Dermis lymphatic vessel endothelial cell (primary cell): ENCODE results near the gene SLC26A2. TPM values are rescaled to one million over a fixed set of nuclear protein-coding genes. Genes with fewer than 3 reads are reported as not detected.

ENCODE experiments used
- total RNA-seq: library from RNA; depleted of rRNA; stranded (reverse); fragments of >200 nt; gene quantifications from 2 replicates; pipeline ENCODE4 v1.2.1, GENCODE V29; 2014

The SLC26A2 gene
- 21.1 and 21.6 TPM in 2 replicates for total RNA-seq

GRCh38 chr5:149960272-149961185 lies at the start of gene SLC26A2:
TSS of gene SLC26A2 (plus strand) at chr5:149960758. CDS start at chr5:149977653, 16,895 bp downstream.

DNA sequence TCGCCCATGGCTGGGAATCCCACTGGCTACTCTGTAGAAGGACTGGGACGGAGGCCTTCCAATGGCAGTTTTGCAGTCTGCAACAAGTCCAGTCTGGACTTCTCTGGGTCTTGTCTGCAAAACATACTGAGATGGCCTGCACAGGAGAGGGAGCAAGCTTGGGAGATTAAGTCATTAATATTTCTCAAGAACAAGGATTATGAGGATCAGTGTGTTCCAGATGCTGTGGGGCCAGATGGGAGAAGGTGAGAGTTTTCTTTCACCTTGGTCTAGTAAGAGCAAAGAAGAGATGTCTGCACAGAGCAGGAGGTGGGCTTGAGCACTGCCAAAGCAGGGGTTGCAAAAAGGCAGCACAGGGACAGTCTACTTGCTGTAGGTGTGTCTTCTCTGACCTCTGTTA lies 15.9 kb upstream of the SLC26A2 start, which contains the start of gene PDE6A:
Gene PDE6A (minus strand): TSS at position 128 of the 400 bp plus-strand sequence. CDS start 120 bp downstream, at position 8.

DNA sequence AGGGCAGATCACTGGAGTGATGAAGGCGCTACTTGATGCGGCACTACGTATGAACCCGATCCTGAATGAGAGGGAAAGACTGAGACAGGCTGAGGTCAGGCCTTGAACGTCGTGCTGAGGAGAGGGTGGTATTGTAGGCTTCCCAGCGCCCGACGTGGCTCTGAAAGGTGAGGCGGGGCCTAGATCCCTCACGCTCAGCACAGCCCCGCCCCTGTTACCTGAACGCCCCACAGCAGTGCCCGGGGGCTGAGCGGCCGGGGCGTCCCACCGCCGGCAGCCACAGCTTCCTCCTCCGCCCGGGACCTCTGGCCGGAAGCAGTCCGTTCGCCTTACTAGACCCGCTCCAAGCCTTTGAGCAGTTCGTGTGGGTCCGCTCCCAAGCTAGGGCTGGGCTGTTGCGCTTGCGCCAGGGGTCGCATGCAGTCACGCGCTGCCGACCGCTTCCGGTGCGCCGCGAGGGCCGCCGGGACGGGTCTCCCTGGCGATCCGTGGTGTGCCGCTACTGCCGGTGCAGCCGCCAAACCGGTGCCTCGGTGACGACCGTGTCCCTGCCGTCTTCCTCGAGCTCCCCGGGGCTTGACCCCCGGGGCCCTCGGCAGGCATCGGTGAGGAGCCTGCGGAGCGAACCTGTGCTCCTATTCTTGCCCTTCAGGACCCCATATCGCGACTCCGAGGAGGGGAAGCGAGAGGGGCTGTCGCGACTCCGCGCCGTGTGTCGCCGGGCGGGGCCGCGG lies 39.9 kb downstream of the SLC26A2 start, which contains the start of the genes HMGXB3 and TIGD6:
Gene HMGXB3 (plus strand): TSS at position 484 of the 734 bp plus-strand sequence. CDS start 4,114 bp downstream, outside the sequence.
Gene TIGD6 (minus strand): TSS at position 399 of the 734 bp plus-strand sequence. CDS start 4,306 bp downstream, outside the sequence.

Other genes with a start within 250 kb of the SLC26A2 start
- gene PPARGC1B, start 230.4 kb upstream of the SLC26A2 start, total RNA-seq, result 2.9 TPM in 2 replicates
- gene PDE6A, start 16.0 kb upstream of the SLC26A2 start, total RNA-seq, result 0.11 TPM in 1 of 2 replicates, not detected in the other
- 4.1 and 5.8 TPM in 2 replicates for gene TIGD6, start 39.9 kb downstream of the SLC26A2 start, total RNA-seq
- gene HMGXB3, start 40.0 kb downstream of the SLC26A2 start, total RNA-seq, result 24.1 and 26.0 TPM in 2 replicates
- gene CSF1R, start 125.8 kb downstream of the SLC26A2 start, total RNA-seq, result not detected in 2 replicates
- gene PDGFRB, start 195.1 kb downstream of the SLC26A2 start, total RNA-seq, result 10.4 and 11.5 TPM in 2 replicates
- gene CDX1, start 206.0 kb downstream of the SLC26A2 start, total RNA-seq, result under 0.01 TPM in 1 of 2 replicates, not detected in the other
- not detected in 2 replicates for gene SLC6A7, start 229.3 kb downstream of the SLC26A2 start, total RNA-seq